ENCODE data around the gene SOS1.

DNA sequence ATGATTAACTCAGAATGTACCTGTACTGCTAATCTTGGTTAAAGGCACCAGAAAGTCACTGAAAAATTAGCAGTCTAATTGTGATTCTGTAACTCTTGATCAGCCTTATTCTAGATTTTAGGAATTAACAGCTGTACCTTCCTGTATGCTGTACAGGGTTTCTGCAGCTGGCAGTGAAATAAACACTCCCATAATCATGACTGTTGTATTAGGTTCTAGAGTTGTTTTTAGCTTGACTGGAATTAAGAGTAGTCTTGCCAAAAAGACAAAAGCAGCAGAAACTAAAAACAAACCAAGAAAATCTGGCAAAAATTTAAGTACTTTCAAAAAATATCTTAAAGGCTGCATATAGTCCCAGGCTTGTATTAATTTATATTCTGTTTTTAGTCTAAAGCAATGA, 103.5 kb downstream of the SOS1 start:
- TF ChIP-seq POLR2A (IDR thresholded peaks at IDR 0.05) = no peak
- TF ChIP-seq CTCF (IDR thresholded peaks at IDR 0.05) = no peak

Data from Peyer's patch (tissue), 4 donors.